Astrocyte (in vitro differentiated cells and primary cell): Measurements from ENCODE around the gene LTK. TPM values are rescaled to one million over a fixed set of nuclear protein-coding genes. Genes with fewer than 3 reads are reported as not detected.

Source experiments
- DNase-seq: peaks from one replicate; pipeline ENCODE4 v3.0.0-alpha.2; 2010; ENCODE audit warnings: low read depth
- FAIRE-seq: peaks from 2 replicates; lab custom pipeline; 2011; peaks lifted over from hg19 to GRCh38; lab: Jason Lieb, UNC
- H2AFZ ChIP-seq: 2 replicates; pipeline ENCODE4 v1.6.0; 2012; ENCODE audit warnings: low read depth, low read length, inconsistent platforms
- H3K27ac ChIP-seq: 2 replicates; pipeline ENCODE4 v1.5.1; 2011; ENCODE audit warnings: low read depth, low read length, inconsistent platforms
- H3K27me3 ChIP-seq: 2 replicates; pipeline ENCODE4 v1.6.0; 2011; ENCODE audit warnings: low read length, inconsistent platforms; ENCODE audit not compliant: insufficient read depth
- H3K36me3 ChIP-seq: 2 replicates; pipeline ENCODE4 v1.5.1; 2011; ENCODE audit warnings: low read length, inconsistent platforms; ENCODE audit not compliant: insufficient read depth
- H3K4me1 ChIP-seq: 2 replicates; pipeline ENCODE4 v1.5.1; 2011; ENCODE audit warnings: low read length, inconsistent platforms; ENCODE audit not compliant: insufficient read depth
- H3K4me2 ChIP-seq: 2 replicates; pipeline ENCODE4 v1.6.0; 2012; ENCODE audit warnings: low read length, inconsistent platforms
- H3K4me3 ChIP-seq: 2 replicates; pipeline ENCODE4 v1.5.1; 2011; ENCODE audit warnings: low read depth, mild to moderate bottlenecking, low read length, inconsistent platforms; ENCODE audit not compliant: insufficient read depth
- H3K79me2 ChIP-seq: 2 replicates; pipeline ENCODE4 v1.6.0; 2012; ENCODE audit warnings: mild to moderate bottlenecking, low read length, inconsistent platforms; ENCODE audit not compliant: insufficient read depth
- H3K9ac ChIP-seq: 2 replicates; pipeline ENCODE4 v1.6.0; 2012; ENCODE audit warnings: mild to moderate bottlenecking, low read length, inconsistent platforms
- H3K9me3 ChIP-seq: 2 replicates; pipeline ENCODE4 v1.5.1; 2012; ENCODE audit warnings: low read depth, mild to moderate bottlenecking, low read length, inconsistent platforms; ENCODE audit not compliant: insufficient read depth
- H4K20me1 ChIP-seq: 2 replicates; pipeline ENCODE4 v1.6.0; 2012; ENCODE audit warnings: low read length, inconsistent platforms; ENCODE audit not compliant: insufficient read depth
- H3K27ac Mint-ChIP-seq: one replicate; pipeline ENCODE4 v1.8.0; 2021; ENCODE audit warnings: mild to moderate bottlenecking, mixed read lengths; ENCODE audit not compliant: unreplicated experiment
- H3K27me3 Mint-ChIP-seq: one replicate; pipeline ENCODE4 v1.8.0; 2021; ENCODE audit warnings: low read depth, mixed read lengths; ENCODE audit not compliant: unreplicated experiment
- H3K36me3 Mint-ChIP-seq: one replicate; pipeline ENCODE4 v1.8.0; 2021; ENCODE audit warnings: low read depth, mixed read lengths; ENCODE audit not compliant: unreplicated experiment
- H3K4me1 Mint-ChIP-seq: one replicate; pipeline ENCODE4 v1.8.0; 2021; ENCODE audit warnings: low read depth, mixed read lengths; ENCODE audit not compliant: unreplicated experiment
- H3K4me3 Mint-ChIP-seq: one replicate; pipeline ENCODE4 v1.8.0; 2021; ENCODE audit warnings: mild to moderate bottlenecking, moderate library complexity, mixed read lengths; ENCODE audit not compliant: unreplicated experiment
- H3K9me3 Mint-ChIP-seq: one replicate; pipeline ENCODE4 v1.8.0; 2021; ENCODE audit warnings: mild to moderate bottlenecking, mixed read lengths; ENCODE audit not compliant: unreplicated experiment
- CTCF ChIP-seq: IDR thresholded peaks from 2 replicates; pipeline ENCODE4 v1.5.1; 2011; ENCODE audit warnings: low read depth, mild to moderate bottlenecking, inconsistent platforms, low read length, moderate library complexity; ENCODE audit not compliant: insufficient read depth
- EZH2 ChIP-seq: IDR thresholded peaks from 2 replicates; pipeline ENCODE4 v1.6.1; 2012; ENCODE audit warnings: mild to moderate bottlenecking, low read length, inconsistent platforms; ENCODE audit not compliant: insufficient read depth
- total RNA-seq: library from RNA; stranded (reverse); gene quantifications from 2 replicates; pipeline ENCODE4 v1.2.1, GENCODE V29; 2021

The LTK gene
- total RNA-seq, 1 donor from 2014 or later = 0.14 TPM

GRCh38 chr15:41556677-41557076 is 43.0 kb upstream of the LTK start:
- Histone ChIP-seq H3K27ac (no peak overlapping the region), H3K36me3 (no peaks in the 10 kb centered on the region), H3K27me3 (peaks cover 3% of the 10 kb centered on the region), H3K4me2 (no peak overlapping the region), H3K9me3 (no peaks in the 10 kb centered on the region), H3K79me2 (peaks cover 7% of the 10 kb centered on the region), H4K20me1 (peaks cover 14% of the 10 kb centered on the region), H3K4me1 (peaks cover 20% of the 10 kb centered on the region), H2AFZ (no peak overlapping the region), H3K9ac (no peak overlapping the region), H3K4me3 (no peak overlapping the region)
- no peaks in the 10 kb centered on the region for H3K9me3 Mint-ChIP-seq
- DNase-seq = no peak
- no peaks in the 10 kb centered on the region for H3K27me3 Mint-ChIP-seq
- peaks cover 21% of the 10 kb centered on the region for H3K4me1 Mint-ChIP-seq
- H3K4me3 Mint-ChIP-seq = no peak overlapping the region
- H3K36me3 Mint-ChIP-seq = no peaks in the 10 kb centered on the region
- H3K27ac Mint-ChIP-seq = no peak overlapping the region
- no peak for FAIRE-seq
- TF ChIP-seq CTCF (no peak), EZH2 (no peak)

- Mint-ChIP-seq H3K27me3 (no peaks in the 10 kb centered on the region), H3K36me3 (no peaks in the 10 kb centered on the region), H3K4me1 (peaks cover 16% of the 10 kb centered on the region), H3K4me3 (no peak overlapping the region), H3K27ac (no peak overlapping the region), H3K9me3 (no peaks in the 10 kb centered on the region)
- peaks cover 14% of the 10 kb centered on the region for H3K4me1 ChIP-seq
- H3K36me3 ChIP-seq = no peaks in the 10 kb centered on the region
- peaks cover under 1% of the 10 kb centered on the region for H4K20me1 ChIP-seq
- no peak overlapping the region for H3K9ac ChIP-seq
- H3K27me3 ChIP-seq = peaks cover 3% of the 10 kb centered on the region
- no peak overlapping the region for H3K4me3 ChIP-seq
- H3K27ac ChIP-seq = no peak overlapping the region
- H3K79me2 ChIP-seq = peaks cover 3% of the 10 kb centered on the region
- H3K4me2 ChIP-seq = no peak overlapping the region
- TF ChIP-seq EZH2 (no peak), CTCF (no peak)
- no peaks in the 10 kb centered on the region for H3K9me3 ChIP-seq
- H2AFZ ChIP-seq = no peak overlapping the region
- FAIRE-seq (no peak), DNase-seq (no peak)
These were observed 41.3 kb upstream of the LTK start for GRCh38 chr15:41554915-41555314.

GRCh38 chr15:41554343-41554742 is 40.7 kb upstream of the LTK start:
- Mint-ChIP-seq H3K4me1 (peaks cover 16% of the 10 kb centered on the region), H3K9me3 (no peaks in the 10 kb centered on the region), H3K27ac (no peak overlapping the region), H3K4me3 (no peak overlapping the region), H3K27me3 (no peaks in the 10 kb centered on the region), H3K36me3 (no peaks in the 10 kb centered on the region)
- DNase-seq = no peak
- H3K9ac ChIP-seq = no peak overlapping the region
- TF ChIP-seq CTCF = no peak
- TF ChIP-seq EZH2 = no peak
- no peak overlapping the region for H3K27ac ChIP-seq
- H2AFZ ChIP-seq = no peak overlapping the region
- H3K4me3 ChIP-seq = no peak overlapping the region
- H3K36me3 ChIP-seq = no peaks in the 10 kb centered on the region
- H3K4me1 ChIP-seq = peaks cover 9% of the 10 kb centered on the region
- FAIRE-seq = no peak
- no peaks in the 10 kb centered on the region for H4K20me1 ChIP-seq
- peaks cover 3% of the 10 kb centered on the region for H3K27me3 ChIP-seq
- H3K79me2 ChIP-seq = no peaks in the 10 kb centered on the region
- H3K9me3 ChIP-seq = no peaks in the 10 kb centered on the region
- H3K4me2 ChIP-seq = no peak overlapping the region
